SK-N-MC (cell line): ENCODE results near the gene PFKFB3.

Source experiments
- EZH2 ChIP-seq: fragments of 200-600 bp; sonication (generic); IDR thresholded peaks from one replicate; pipeline ENCODE4 v1.6.1; 2017; ENCODE audit warnings: antibody characterized with exemption
- POLR2AphosphoS5 ChIP-seq: IDR thresholded peaks from 2 replicates; pipeline ENCODE4 v1.6.1; 2012; ENCODE audit warnings: mild to moderate bottlenecking, low read depth, low read length, borderline replicate concordance

- no peak for TF ChIP-seq EZH2
- TF ChIP-seq POLR2AphosphoS5: no peak
Measured at GRCh38 chr10:6260843-6261242, 58.1 kb downstream of the PFKFB3 start.
